ENCODE results near the gene TRIM63. TPM values are rescaled to one million over a fixed set of nuclear protein-coding genes. Genes with fewer than 3 reads are reported as not detected.

The TRIM63 gene
- total and polyA plus RNA-seq, 2 donors (not counting 3 experiments of a cell fraction or from before 2014, with no cell fraction given), result not detected

- no peaks in the 10 kb centered on the region for H3K4me1 ChIP-seq (ENCODE audit: control insufficient read depth, extremely low read depth, insufficient read depth, low read length)
- BruUV-seq (replicated peaks), result no TSS peak
- no peak overlapping the region for H3K4me3 ChIP-seq (replicated peaks in 1 of 3; ENCODE audit: insufficient read depth in 1 of 3, low read depth in 1 of 3, low read length in 3 of 3)
- H3K27ac ChIP-seq (ENCODE audit: insufficient read depth, low read depth, low read length), result no peak overlapping the region
- no peak overlapping the region for H2AFZ ChIP-seq (ENCODE audit: low read depth, low read length)
- TF ChIP-seq POLR2AphosphoS5 (IDR thresholded peaks at IDR 0.05; ENCODE audit: insufficient read depth, low read depth, low read length) (no peak), JUN (IDR thresholded peaks at IDR 0.05; ENCODE audit: borderline replicate concordance, insufficient read depth, insufficient read length, low read depth) (no peak), MYC (IDR thresholded peaks at IDR 0.05; ENCODE audit: low read depth, low read length) (no peak), GATA2 (IDR thresholded peaks at IDR 0.05; ENCODE audit: insufficient read depth, insufficient read length, low read depth, low read length) (no peak), MAX (IDR thresholded peaks at IDR 0.05; ENCODE audit: insufficient read depth, insufficient read length) (no peak)
- no peaks in the 10 kb centered on the region for H3K9me3 ChIP-seq (replicated peaks; ENCODE audit: control insufficient read depth, insufficient read depth, low read length)
- intact Hi-C loops (cut with micrococcal nuclease), result no loop called here
- FAIRE-seq (no peak), DNase-seq (ENCODE audit: low read depth, low spot score) (no peak)
- no peak overlapping the region for H3K9ac ChIP-seq (replicated peaks; ENCODE audit: extremely low read depth, insufficient read depth, low read length)
- ChIA-PET CTCF (interaction anchor here (1.0 to 1.3 kb wide), 2 partner anchors 8 to 11 kb away, joined by 5 read pairs; no protein-coding TSS in a partner anchor), POLR2A (no interaction called here)
- H3K4me2 ChIP-seq (ENCODE audit: insufficient read depth, low read length), result no peak overlapping the region
- no peaks in the 10 kb centered on the region for H3K9me1 ChIP-seq (replicated peaks; ENCODE audit: control insufficient read depth, extremely low read depth, insufficient read depth, low read length)
- H3K27me3 ChIP-seq (ENCODE audit: control insufficient read depth in 2 of 2, insufficient read depth in 2 of 2, low read length in 2 of 2), result peaks cover 50 to 54% of the 10 kb centered on the region in 2 experiments
- no peaks in the 10 kb centered on the region for H3K79me2 ChIP-seq (ENCODE audit: control insufficient read depth, insufficient read depth, low read length)
- H3K36me3 ChIP-seq (ENCODE audit: control insufficient read depth in 2 of 2, extremely low read depth in 1 of 2, insufficient read depth in 2 of 2, low read length in 2 of 2), result no peaks in the 10 kb centered on the region
- no peaks in the 10 kb centered on the region for H4K20me1 ChIP-seq (replicated peaks; ENCODE audit: control insufficient read depth, extremely low read depth, insufficient read depth, low read length)
- dilution Hi-C loops (cut with MboI; ENCODE audit: extremely low pct_ligation_motif_present, low sequenced_read_pairs), result no loop called here
Measured at GRCh38 chr1:26047278-26047874, 20.1 kb downstream of the TRIM63 start.

GRCh38 chr1:26046246-26047095 is 21.0 kb downstream of the TRIM63 start:
- H3K9me3 ChIP-seq (replicated peaks; ENCODE audit: control insufficient read depth, insufficient read depth, low read length), result no peaks in the 10 kb centered on the region
- no peaks in the 10 kb centered on the region for H3K9me1 ChIP-seq (replicated peaks; ENCODE audit: control insufficient read depth, extremely low read depth, insufficient read depth, low read length)
- H3K27me3 ChIP-seq (ENCODE audit: control insufficient read depth in 2 of 2, insufficient read depth in 2 of 2, low read length in 2 of 2), result peaks cover 50 to 51% of the 10 kb centered on the region in 2 experiments
- no peak overlapping the region for H3K27ac ChIP-seq (ENCODE audit: insufficient read depth, low read depth, low read length)
- H3K36me3 ChIP-seq (ENCODE audit: control insufficient read depth in 2 of 2, extremely low read depth in 1 of 2, insufficient read depth in 2 of 2, low read length in 2 of 2), result no peaks in the 10 kb centered on the region
- BruUV-seq (replicated peaks), result no TSS peak
- FAIRE-seq, result no peak
- no peaks in the 10 kb centered on the region for H3K4me1 ChIP-seq (ENCODE audit: control insufficient read depth, extremely low read depth, insufficient read depth, low read length)
- no peak overlapping the region for H3K4me3 ChIP-seq (replicated peaks in 1 of 3; ENCODE audit: insufficient read depth in 1 of 3, low read depth in 1 of 3, low read length in 3 of 3)
- no peaks in the 10 kb centered on the region for H4K20me1 ChIP-seq (replicated peaks; ENCODE audit: control insufficient read depth, extremely low read depth, insufficient read depth, low read length)
- TF ChIP-seq EZH2 (IDR thresholded peaks at IDR 0.05; ENCODE audit: borderline replicate concordance, low read depth, low read length, severe bottlenecking) (peak; percentile 82), POLR2A (IDR thresholded peaks at IDR 0.05; ENCODE audit: low read depth, low read length) (no peak), GATA2 (IDR thresholded peaks at IDR 0.05; ENCODE audit: insufficient read depth, insufficient read length, low read depth, low read length) (no peak), MAX (IDR thresholded peaks at IDR 0.05; ENCODE audit: insufficient read depth, insufficient read length) (no peak), POLR2AphosphoS5 (IDR thresholded peaks at IDR 0.05; ENCODE audit: insufficient read depth, low read depth, low read length) (no peak)
- intact Hi-C loops (cut with micrococcal nuclease), result no loop called here
- no peaks in the 10 kb centered on the region for H3K79me2 ChIP-seq (ENCODE audit: control insufficient read depth, insufficient read depth, low read length)
- ChIA-PET POLR2A (no interaction called here), CTCF (interaction anchor here (0.7 to 2.9 kb wide), 5 partner anchors 8 to 98 kb away, joined by 3 to 11 read pairs (median 3); no protein-coding TSS in a partner anchor)
- no peak overlapping the region for H2AFZ ChIP-seq (ENCODE audit: low read depth, low read length)
- no peak overlapping the region for H3K4me2 ChIP-seq (ENCODE audit: insufficient read depth, low read length)
- dilution Hi-C loops (cut with MboI; ENCODE audit: extremely low pct_ligation_motif_present, low sequenced_read_pairs), result no loop called here
- no peak overlapping the region for H3K9ac ChIP-seq (replicated peaks; ENCODE audit: extremely low read depth, insufficient read depth, low read length)
- DNase-seq (ENCODE audit: low read depth, low spot score), result no peak
